HEK293 (cell line): ENCODE data around the gene SAMD14.

Source experiments
- MYNN ChIP-seq: fragments of 450-650 bp; formaldehyde crosslinking; IDR thresholded peaks from 2 replicates; pipeline ENCODE4 v1.5.1; 2016; ENCODE audit warnings: missing biosample characterization, missing genetic modification characterization, borderline replicate concordance
- TRIM28 ChIP-seq: IDR thresholded peaks from 2 replicates; pipeline ENCODE4 v1.6.1; 2011; ENCODE audit warnings: low read length, control low read depth, borderline replicate concordance
- ZBTB1 ChIP-seq: fragments of 450-650 bp; formaldehyde crosslinking; IDR thresholded peaks from 2 replicates; pipeline ENCODE4 v1.5.1; 2016; ENCODE audit warnings: missing biosample characterization, missing genetic modification characterization
- ZNF423 ChIP-seq: fragments of 450-650 bp; formaldehyde crosslinking; IDR thresholded peaks from 2 replicates; pipeline ENCODE4 v1.5.1; 2016; ENCODE audit warnings: missing biosample characterization, missing genetic modification characterization
- ZNF529 ChIP-seq: fragments of 450-650 bp; formaldehyde crosslinking; IDR thresholded peaks from 2 replicates; pipeline ENCODE4 v1.5.1; 2017; ENCODE audit warnings: missing genetic modification characterization, missing biosample characterization; ENCODE audit not compliant: insufficient replicate concordance
- ZNF548 ChIP-seq: fragments of 450-650 bp; formaldehyde crosslinking; IDR thresholded peaks from 2 replicates; pipeline ENCODE4 v1.5.1; 2016; ENCODE audit warnings: missing biosample characterization, missing genetic modification characterization
- ZNF670 ChIP-seq: fragments of 450-650 bp; formaldehyde crosslinking; IDR thresholded peaks from 2 replicates; pipeline ENCODE4 v1.5.1; 2016; ENCODE audit warnings: missing biosample characterization, missing genetic modification characterization, low read depth
- TF ChIP-seq, protein P1 (sequence below): fragments of 450-650 bp; formaldehyde crosslinking; IDR thresholded peaks from 2 replicates; pipeline ENCODE4 v1.5.1; 2016; ENCODE audit warnings: missing biosample characterization, missing genetic modification characterization

DNA sequence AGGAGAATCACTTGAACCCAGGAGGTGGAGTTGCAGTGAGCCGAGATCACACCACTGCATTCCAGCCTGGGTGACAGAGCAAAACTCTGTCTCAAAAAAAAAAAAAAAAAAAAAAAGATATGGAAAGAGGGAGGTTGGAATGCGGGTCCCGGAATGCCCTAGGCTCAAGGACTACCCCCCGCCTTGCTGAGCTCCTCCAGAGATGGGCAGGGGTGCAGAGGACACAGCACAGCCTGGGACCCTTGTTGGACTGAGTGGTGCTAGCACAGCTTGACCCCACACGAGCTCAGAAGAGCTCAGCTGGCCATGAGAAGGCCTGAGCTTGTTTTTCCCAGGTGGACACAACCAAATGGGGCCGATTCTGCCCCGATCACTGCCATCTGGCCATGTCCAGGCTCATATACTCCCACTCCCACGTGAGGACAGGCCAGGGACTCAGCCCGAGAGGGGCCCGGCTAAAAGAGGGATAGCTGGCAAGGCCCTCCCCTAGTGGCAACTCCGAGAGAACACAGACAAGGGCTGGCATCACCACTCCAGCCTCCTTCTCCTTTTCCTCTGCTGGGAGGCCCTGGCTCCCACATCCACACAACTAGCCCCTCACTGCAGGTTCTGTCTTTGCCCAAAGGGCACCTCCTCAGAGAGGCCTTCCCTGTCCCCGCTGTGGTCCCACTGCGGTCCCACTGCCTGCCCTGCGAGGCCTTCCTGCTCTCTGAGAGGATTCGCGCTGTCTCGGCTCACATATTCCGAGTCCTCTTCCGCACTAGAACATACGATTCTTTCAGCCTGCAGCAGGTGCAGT is 46.8 kb upstream of the SAMD14 start:
- no peak for TF ChIP-seq ZNF548 (tag by site-specific recombination)
- no peak for TF ChIP-seq ZNF529 (tag by site-specific recombination)
- TF ChIP-seq ZBTB1 = no peak
- TF ChIP-seq ZNF670 = no peak
- no peak for TF ChIP-seq ZNF423 (tag by site-specific recombination)
- no peak for TF ChIP-seq MYNN
- no peak for TF ChIP-seq TRIM28
- TF ChIP-seq, protein P1, sequence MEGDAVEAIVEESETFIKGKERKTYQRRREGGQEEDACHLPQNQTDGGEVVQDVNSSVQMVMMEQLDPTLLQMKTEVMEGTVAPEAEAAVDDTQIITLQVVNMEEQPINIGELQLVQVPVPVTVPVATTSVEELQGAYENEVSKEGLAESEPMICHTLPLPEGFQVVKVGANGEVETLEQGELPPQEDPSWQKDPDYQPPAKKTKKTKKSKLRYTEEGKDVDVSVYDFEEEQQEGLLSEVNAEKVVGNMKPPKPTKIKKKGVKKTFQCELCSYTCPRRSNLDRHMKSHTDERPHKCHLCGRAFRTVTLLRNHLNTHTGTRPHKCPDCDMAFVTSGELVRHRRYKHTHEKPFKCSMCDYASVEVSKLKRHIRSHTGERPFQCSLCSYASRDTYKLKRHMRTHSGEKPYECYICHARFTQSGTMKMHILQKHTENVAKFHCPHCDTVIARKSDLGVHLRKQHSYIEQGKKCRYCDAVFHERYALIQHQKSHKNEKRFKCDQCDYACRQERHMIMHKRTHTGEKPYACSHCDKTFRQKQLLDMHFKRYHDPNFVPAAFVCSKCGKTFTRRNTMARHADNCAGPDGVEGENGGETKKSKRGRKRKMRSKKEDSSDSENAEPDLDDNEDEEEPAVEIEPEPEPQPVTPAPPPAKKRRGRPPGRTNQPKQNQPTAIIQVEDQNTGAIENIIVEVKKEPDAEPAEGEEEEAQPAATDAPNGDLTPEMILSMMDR (tag by site-specific recombination) = no peak
